ENCODE data around the gene EXOC4.

The EXOC4 gene

DNA sequence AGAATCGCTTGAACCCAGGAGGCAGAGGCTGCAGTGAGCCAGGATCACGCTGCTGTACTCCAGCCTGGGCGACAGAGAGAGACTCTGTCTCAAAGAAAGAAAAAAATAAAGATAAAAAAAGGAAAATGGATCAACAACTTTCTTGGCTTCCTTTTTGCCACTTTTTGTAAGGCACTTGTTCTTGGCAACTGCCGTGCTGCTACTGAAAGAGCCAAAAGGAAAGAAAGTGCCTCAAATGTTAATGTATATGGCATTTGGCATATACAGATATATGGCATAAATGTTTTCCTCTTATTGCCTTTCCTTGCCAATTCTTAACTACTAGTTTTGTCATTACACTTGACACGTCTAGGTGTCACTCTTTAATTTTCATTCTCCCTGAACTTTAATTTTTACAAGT lies 480.5 kb downstream of the EXOC4 start:
- DNase-seq = no peak

DNA sequence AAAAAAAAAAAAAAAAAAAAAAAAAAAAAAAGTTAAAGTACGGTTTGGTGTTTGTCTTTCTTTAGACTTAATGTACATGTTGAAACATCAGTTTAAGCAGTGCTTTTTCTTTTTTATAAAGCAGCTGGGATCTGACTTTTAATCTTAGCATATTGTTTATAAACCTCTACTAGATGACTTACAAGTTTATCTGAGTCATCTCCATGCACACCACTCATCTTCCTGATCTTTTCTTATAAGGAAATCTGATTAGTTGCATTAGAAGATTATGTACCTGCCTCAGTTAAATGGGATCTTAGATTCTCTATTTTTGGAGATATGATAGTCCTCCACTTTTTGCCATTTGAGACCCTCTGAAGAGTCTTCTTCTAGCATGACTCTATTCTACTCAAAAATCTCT lies 482.3 kb downstream of the EXOC4 start:
- no peak for DNase-seq

DNA sequence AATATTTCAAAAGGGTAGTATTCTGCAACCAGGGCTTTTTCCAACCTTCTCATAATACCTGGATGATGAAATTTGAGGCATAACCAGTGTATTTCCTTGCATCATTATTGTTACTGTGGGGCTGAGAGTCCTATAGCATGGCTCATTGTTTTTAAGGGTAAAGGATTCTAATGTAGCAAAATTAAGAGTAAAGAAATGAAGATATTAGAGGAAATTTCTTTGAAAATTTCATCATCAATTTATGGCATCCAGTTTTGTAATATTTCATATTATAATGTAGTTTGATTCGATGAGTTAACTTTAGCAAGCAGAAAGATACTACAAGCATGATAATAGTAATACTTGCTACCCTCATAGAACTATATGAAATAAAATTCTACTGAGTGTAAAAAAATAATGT lies 486.9 kb downstream of the EXOC4 start:
- no peak for DNase-seq

DNA sequence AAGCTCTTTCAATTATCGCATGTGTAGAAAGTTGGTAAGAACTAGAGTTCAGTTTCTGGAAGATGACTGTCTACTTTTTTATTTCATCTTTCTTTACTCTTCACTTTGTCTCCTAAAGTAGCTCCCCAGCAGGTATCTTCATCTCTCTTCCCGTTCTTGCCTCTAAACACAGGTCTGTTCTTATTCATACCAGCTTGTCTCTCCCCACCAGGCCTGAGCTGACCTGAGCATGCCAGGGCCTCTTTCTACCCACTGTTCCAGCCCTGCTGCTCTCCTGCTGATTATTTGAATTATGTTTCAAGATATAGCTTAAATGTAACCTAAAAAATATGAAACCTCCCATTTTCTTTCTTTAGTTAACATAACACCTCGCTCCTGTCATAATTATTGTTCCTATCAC lies 488.2 kb downstream of the EXOC4 start:
- DNase-seq = no peak

DNA sequence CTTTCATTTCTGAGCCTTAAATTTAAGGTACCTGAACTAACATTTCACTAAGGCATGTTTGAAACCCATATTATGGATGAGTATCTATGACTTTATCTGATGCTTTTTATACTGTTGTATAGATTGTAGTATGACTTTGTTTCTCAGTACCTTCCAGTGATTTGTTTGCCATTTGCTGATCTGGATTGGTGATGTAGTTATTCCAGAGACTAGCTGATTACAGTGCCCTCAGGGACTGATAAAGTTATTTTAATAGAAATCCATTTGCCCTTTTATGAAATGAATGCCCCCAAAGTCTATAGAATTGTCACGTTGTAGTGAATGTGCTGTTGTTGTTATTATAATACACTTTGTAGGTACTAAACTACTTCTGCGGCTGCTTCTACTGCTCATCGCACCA lies 488.8 kb downstream of the EXOC4 start:
- DNase-seq = no peak

DNA sequence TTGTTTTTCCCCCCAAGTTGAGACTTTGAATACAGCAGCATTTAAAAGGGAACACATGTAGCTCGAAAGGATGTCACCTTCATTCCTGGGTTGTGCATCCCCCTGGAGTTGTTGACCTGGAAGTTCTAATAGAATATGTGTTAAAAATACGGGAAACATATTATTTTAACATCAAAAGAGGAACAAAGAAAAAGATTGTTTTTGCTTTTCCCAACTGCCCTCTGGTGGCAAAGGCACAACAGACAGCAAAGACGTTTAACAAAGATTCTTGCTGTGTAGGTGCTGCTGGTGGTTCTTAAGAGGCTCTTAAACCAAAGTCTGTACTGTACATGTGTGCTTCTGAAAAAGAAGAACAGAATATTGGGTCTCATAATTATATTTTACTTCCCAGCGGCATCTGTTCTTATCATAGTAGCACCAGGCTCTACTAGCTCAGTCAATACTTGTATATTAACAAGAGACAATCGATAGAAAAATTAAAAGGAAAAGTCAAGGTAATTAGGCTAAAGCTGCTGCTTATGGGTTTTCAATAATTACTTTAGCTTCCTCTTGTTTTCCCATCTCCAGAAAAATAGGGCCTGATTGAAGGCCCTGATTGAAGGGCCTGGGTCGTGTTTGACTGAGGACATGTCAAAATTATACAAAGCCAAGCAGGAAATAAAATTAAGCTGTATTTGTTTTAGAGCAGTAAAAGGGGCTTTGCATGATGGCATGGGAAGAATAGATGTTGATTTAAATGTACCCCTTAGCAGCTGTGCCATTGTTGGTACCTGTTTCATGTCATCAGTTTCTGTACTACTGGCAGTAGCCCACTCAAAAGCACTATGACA lies 490.0 kb downstream of the EXOC4 start:
- DNase-seq = no peak

DNA sequence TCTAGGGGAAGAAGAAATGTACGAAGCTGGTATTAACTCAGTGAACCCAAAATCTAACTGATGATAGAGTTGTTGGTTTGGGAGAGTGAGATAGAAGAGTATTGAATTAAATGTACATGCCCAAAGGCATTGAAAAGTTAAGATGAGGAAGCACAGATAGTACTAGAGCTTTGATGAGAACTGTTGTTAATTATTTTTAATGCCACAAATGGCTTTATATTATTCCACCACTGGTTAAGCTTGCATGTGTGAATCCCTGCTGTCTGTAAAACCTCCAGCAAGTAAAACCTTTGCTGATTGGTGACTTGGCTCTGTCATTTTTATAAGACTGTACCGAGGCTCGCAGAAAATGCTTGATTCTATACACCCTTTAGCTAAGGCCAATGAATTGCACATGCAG lies 491.6 kb downstream of the EXOC4 start:
- no peak for DNase-seq

DNA sequence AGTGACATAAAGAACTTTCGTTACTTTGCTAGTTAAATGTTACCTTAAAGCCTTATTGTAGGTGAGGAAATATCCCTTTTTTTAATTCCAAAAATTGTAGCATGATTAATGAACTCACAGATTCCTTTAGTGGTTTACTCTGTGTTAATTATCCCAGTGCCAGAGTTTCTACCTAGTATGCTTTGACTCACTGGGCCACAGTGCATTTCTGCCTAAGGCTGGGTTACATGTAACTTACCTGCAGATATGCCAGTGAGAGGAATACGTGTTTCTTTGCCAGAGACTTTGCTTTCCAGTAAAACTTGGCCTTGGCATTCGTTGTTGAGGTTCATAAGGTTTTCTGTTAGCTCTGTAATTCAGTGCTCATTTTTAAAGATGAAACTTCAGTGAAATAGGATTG lies 493.4 kb downstream of the EXOC4 start:
- no peak for DNase-seq

DNA sequence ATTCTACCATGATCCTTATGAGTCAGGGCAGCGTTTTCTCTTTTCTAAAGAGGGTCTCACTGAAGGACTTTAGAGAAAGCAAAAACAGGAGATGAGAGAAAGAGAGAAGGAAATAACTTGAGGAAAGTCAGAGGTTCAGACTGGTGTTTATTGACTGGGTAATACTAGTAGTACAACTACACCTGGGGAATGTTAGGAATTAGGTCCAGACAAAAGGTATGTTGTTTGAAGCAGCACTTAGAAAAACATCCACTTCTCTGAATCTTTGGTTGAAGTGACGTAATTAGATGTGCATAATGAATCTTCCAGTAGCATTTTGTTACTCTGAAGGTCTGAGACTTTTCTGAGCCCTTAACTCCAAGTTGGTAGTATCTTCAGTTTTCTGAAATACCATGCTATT lies 494.0 kb downstream of the EXOC4 start:
- DNase-seq = no peak

DNA sequence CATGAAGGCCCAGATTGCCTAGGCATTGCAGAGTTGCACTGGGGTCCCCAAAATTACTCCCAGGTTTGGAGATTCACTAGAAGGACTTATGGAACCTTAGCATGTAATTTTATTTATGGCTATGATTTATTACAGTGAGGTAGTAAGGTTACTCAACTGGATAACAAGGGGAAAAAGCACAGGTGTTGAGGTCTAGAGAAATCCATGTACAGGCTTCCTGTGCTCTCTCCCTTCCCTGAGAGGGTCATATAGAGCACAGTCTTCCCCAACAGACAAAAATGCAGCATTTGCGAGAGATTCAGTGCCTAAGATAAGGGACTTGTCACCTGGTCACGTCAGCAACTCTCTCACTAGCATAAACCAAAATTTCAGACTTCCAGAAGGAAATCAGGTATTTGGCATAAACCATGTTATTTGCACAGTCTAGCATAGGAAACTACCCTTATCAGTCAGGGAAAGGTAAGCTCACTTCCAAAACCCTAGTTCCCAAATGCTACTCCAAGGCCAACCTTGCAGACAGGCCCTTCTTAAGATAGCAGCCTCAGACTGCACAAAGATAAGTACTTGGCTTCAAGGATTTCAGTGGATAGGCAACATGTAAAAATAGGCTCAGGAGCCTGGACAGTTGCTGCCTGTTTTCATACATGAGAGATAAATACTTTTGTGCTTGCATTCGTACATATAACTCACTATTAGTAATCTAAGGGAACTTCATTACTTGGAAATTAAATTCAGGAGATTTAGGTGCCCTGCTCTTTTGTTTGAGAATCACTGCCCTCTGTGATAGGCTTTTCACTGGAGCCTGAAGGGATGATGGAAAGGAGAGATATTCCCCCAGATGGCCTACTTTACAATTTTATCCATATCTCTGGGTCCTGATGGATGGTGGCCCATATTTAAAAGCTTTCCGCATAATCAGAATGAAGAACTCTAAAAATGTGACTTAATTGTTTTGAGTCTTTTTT lies 495.8 kb downstream of the EXOC4 start:
- no peak for DNase-seq

DNA sequence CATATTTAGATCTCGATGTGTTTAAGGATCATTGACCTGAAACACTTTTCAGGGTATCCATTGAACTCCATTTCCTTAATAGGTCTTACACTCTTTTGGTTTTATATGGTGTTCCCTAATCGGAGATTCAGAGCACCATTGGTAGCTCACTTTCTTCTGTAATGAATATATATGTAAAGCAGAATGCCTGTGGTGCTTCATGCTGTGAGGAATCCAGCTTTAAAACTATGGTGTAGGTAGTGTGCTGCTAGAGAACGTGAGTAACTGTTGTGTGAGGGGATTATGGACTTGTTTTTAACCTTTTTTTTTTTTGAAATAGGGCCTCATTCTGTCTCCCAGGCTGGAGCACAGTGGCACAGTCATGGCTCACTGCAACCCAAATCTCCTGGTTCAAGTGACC lies 497.4 kb downstream of the EXOC4 start:
- no peak for DNase-seq

DNA sequence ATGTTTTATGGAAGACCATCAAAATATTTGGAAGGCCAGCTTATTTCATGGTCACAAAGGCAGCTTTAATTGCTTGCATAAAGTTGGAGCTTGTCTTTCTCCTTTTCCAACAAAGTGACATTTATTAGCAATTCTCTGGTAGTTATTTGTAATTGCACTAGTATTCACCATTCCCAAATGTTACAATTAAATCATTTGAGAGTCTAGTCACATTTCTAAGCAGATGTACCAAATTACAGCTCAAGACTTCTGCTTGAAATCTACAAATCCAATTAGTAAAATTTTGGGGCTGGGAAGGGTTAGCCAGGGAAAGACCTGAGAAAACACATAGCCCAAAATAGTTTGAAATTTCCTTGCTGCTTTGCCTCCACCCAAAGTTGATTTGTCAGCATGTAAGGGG lies 498.2 kb downstream of the EXOC4 start:
- no peak for DNase-seq

DNA sequence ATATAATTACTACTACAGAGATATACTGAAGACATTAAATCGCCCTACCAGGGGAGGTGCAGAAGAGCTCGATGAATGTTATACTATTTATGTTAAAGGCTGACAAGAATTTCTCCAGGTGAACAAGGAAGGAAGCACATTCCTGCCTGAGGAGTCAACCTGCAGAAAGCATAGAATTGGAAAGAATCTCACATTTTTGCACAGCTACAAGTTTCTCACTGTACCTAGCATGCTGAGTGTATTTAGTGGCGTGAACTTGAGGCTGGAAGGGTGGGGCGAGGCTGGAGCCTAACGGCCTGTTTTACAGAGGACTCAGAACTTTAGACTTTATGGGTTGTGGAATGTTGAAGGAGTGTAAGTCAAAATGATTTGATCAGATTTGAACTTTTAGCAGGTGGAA lies 500.6 kb downstream of the EXOC4 start:
- no peak for DNase-seq

DNA sequence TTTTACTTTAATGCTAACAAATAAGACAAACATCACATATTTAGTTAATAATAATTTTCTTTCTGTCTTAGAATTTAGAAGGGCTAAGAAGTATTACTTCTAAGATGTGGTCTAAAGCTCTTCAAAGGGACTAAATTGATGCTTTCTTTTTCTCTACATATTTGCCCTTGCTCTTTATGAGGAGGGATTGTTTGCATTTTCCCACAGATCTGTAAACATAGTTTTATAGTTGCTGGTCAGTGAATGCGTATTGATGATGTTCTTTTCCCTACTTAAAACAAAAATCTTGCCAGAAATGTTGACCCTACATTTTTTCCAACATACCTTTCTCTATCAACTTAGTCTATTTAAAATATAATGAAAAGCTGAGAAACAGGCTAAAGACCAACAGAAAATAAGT lies 501.8 kb downstream of the EXOC4 start:
- DNase-seq = no peak

DNA sequence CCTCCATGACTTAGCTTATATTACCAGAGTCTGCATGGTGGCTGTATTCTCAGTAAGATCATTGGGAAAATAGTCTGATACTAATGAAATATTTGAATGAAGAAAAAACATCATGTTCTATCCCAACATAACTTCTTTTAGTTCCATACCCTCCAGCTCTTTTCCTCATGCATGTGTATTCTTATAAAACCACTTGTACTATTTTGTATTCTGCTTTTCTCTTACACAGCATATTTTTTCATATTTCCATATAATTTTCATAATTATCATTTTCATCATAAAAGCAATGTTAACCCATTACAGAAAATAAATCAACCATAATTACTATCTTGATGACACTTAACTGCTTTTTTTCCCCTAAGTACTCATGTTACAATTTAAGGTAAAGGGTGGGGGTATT lies 503.0 kb downstream of the EXOC4 start:
- no peak for DNase-seq

DNA sequence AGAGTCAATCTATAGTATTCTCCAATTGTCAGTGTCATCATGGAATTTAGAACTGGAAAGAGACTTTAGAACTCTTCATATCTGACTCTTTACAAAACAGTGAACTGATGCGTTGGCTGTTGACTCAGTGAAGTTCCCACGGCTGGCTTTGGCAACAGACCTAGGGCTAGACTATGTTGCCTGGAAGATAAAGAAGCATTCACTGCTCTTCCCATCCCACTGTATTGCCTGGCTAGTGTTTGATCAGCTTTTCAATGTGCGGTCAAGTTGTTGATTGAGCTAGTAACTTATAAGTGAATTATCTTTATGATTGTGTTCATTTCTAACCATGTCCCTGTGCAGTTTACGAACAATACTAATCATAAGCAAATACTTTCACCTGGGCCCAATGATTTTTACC lies 508.6 kb downstream of the EXOC4 start:
- no peak for DNase-seq

DNA sequence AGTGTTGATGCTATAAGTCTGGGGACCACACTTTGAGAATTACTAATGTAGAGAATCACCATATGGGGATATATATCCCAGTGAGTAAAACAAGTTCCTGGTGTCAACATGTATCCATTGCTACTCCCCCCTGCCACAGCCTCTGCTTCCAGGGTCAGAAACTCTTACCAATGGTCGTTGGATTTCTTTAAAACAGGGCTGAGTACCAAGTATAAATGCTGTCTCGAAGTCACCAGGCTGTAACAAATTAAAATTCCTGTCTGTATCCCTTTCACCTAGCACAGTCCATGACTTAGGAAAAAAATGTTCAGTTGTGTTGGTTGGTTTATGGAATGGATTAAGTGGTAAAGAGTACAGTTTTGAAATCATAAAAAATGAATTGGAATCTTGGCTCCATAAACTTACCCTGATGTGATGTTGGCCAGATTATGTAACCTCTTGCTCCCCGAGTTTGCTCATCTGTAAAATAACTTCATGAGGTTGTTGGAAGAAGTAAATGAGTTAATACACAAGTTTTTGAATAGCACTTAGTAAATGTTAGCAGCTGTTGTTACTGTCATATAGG lies 510.3 kb downstream of the EXOC4 start:
- DNase-seq = no peak

DNA sequence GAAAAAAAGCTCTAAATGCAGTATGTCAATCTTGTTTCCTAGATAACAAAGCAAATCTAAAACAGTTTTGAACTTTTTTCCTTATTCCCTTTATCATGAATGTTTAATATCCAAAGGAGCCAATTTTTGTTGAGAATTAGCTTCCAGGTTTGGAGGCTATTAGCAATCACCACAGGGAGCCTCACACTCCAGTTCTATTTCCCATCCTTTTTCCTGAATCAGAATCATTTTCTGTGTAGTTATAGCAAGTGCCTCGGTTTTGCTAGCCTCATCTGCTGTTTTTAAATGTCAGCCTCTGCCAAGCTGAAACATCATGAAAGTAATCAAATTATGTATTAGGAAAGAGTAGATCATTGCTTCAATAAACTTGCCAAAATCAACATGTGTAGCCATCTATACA lies 516.8 kb downstream of the EXOC4 start:
- no peak for DNase-seq

DNA sequence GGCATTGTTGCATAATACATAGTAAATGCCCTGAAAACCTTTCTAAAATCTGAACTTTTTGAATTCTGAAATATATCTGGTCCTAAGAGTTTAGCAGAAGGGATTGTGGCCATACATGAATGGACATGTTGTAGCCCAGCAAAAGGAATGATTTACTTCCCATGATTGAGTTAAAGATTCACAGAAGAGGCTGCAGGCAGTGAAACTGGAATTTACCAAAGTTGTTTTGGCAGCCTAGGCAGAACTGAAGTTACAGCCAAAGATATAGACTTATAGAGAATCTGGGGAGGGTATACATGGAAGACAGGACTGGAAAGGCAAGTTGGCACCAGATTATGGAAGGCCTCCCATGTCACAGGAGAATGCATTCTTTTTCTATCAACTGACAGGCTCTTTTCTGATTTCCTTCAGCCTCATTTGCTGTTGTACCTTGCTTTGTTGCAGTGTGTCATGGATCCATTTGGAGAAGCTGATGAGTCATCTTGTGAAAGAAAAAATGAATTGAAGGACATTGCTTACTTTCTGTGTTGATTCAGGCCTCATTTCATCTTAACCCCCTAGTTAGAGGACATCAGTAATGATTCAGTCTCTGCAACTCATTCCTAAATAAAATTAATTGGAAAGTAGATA lies 518.1 kb downstream of the EXOC4 start:
- DNase-seq = no peak

DNA sequence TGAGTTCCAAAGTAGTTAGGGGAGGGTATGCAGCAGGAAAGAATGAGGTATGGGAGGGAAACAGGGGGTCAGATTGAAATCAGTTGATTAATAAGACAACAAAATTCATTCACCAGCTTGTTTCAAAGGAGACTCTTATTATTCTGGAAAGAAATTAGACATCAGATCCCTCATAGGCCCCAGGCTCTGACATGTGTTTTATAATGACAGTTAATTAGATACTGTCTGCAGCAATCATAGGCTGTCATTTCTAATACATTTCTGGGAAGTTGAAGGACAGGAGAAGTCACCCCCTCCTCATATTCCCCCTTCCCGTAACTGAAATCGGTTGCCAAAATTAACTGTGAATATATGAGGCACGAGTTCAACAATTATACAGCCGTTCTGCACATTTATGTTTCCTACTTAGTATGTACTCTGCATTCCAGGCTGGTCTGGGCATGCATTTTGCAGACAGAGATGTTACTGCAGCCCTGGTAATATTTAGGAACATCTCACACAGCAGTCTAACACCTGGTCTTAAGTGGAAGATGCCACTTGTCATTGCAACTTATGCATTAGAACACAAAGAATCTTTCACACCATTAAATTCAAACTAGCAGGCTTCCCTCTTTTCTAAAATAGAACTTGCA lies 519.0 kb downstream of the EXOC4 start:
- DNase-seq = no peak

DNA sequence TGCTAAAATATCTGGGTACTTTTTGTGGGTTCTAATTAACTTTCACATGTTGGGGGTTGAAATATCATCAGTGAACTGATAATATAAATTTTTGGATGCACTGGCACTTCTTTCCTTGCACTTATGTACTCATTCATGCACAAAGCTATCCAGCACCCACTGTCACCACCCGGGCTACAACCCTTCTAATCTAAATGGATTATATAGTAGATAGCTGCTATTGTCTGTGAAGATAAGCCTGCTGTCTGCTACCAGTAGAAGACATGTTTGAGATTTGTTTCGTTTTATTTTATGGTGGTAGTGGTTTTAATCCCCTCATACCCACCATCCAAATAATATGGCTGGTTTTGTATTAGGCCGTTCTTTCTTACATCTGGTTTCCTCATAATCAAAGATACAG lies 520.7 kb downstream of the EXOC4 start:
- DNase-seq = no peak

DNA sequence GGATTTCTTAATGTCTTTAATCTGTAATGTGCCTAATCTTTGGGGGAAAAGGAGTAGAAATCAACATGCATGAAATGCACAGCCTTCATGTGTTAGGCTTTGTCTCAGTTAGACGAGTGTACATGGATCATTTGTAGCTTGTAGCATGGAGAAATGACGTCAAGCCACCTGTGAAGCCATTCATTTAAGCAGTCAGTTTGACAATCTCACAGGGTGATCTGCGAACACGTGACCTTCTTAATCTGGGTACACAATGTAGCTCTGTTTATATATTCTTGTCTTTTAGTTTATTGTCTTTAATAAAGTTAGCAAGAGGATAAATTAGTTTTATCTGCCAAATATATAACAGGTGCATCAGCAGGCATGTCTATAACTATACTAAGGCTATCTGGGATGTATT lies 522.3 kb downstream of the EXOC4 start:
- DNase-seq = no peak

DNA sequence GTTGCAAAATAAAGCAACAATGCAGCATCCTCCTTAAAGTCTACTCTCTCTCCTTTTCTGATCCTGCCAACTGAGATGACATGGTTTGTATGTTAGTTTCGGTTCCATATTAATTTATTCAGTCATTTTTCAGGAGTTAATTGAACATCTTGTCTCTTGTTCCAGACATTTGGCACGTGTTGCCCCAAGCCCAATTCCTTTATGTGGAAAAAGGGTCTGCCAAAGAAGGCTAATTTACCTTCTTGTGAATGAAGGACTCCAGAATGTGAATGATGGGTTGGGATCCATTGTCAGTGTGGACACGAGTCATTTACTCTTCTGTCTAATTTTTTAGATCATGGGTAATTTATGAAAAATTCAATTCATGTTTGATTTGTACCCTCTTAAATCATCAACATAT lies 523.4 kb downstream of the EXOC4 start:
- no peak for DNase-seq
